Right lobe of liver (tissue), 6 donors: ENCODE results near the gene TPPP2. TPM values are rescaled to one million over a fixed set of nuclear protein-coding genes. Genes with fewer than 3 reads are reported as not detected.

ENCODE experiments used
- ATAC-seq, 4 donors: fragments of 200-7000 bp; cut with Tn5 transposase; one replicate each; pipeline ENCODE4 v1.9.1; 2020; ENCODE audit warnings: mild to moderate bottlenecking in 4 of 4, moderate library complexity in 4 of 4
- DNase-seq, 3 donors: peaks; one replicate each; pipeline ENCODE4 v3.0.0-alpha.2; 2020
- H3K27ac ChIP-seq, 3 donors: fragments of 200-600 bp; one replicate each; pipeline ENCODE4 v1.8.0; 2022
- H3K27me3 ChIP-seq, 2 donors: fragments of 200-600 bp; one replicate each; pipeline ENCODE4 v1.8.0; 2022
- H3K36me3 ChIP-seq, 4 donors: fragments of 200-600 bp; sonication (generic) in 1 of 4; one replicate each; pipeline versions ENCODE4 v1.5.1 to v1.8.0; 2017 to 2022; ENCODE audit warnings: control low read depth in 1 of 4
- H3K4me1 ChIP-seq, 4 donors: fragments of 200-600 bp; sonication (generic) in 1 of 4; one replicate each; pipeline versions ENCODE4 v1.5.1 to v1.8.0; 2017 to 2022; ENCODE audit warnings: control low read depth in 1 of 4
- H3K4me3 ChIP-seq, 3 donors: fragments of 200-600 bp; one replicate each; pipeline ENCODE4 v1.8.0; 2022
- H3K9me3 ChIP-seq, 4 donors: fragments of 200-600 bp; sonication (generic) in 1 of 4; one replicate each; pipeline versions ENCODE4 v1.5.1 to v1.8.0; 2017 to 2022; ENCODE audit warnings: control low read depth in 1 of 4
- CTCF ChIP-seq, 4 donors: fragments of 200-600 bp in 3 of 4; fragments of 450-650 bp in 1 of 4; IDR thresholded peaks; one replicate each; pipeline versions ENCODE4 v1.5.1 to v1.8.0; 2016 to 2022; ENCODE audit warnings: antibody characterized with exemption in 4 of 4, mild to moderate bottlenecking in 2 of 4
- POLR2A ChIP-seq: fragments of 450-650 bp; IDR thresholded peaks from one replicate; pipeline ENCODE4 v1.6.1; 2017; ENCODE audit warnings: antibody characterized with exemption, mild to moderate bottlenecking
- WGBS: methylation state at CpG from one replicate; pipeline ENCODE4 v1.1.6; 2018; ENCODE audit warnings: low coverage, low lambda C conversion rate; ENCODE audit not compliant: insufficient coverage; ENCODE audit errors: missing lambda C conversion rate; 5-methylcytosine and 5-hydroxymethylcytosine counted together
- intact Hi-C, 2 donors: fragments of 100-400 bp; cut with DNase I; formaldehyde crosslinking; loops; one replicate each; pipeline versions ENCODE4 v1.11.2 to v1.14.1; 2022
- total RNA-seq, 6 experiments: library from RNA; depleted of rRNA in 2 of 6; stranded (reverse); fragments of >200 nt in 2 of 6; fragmentation: NEBNext Ultra II Directional in 3 of 6; extraction: Animal tissue kit (Norgen Biotek cat#: 25700) in 3 of 6; gene quantifications; one replicate each; pipeline versions ENCODE4 v1.1.0 to v1.2.4, GENCODE V29; 2016 to 2023
- donor health status: DM: no; HTN: yes; CAD: no.
- donor health status: DM: no; HTN: no; CAD: no.
- donor health status: DM: no; HTN: no; CAD: no.
- donor health status: DM: no; HTN: yes; CAD: no.
- donor health status: DM: no; HTN: yes; CAD: no.

The TPPP2 gene
- total RNA-seq, 6 experiments from 2014 or later = 0.24 to 3.4 (median 1.6) TPM

- H3K4me1 ChIP-seq = peaks cover 2 to 84% (median 25%) of the 10 kb centered on the region in 4 donors
- WGBS = 45% methylated on average over 8 of the region's 11 CpGs
- peak within 1 kb of the TSS in 2 of 3 donors; percentile 0 to 17 for H3K4me3 ChIP-seq
- no peaks in the 10 kb centered on the region for H3K36me3 ChIP-seq
- no peaks in the 10 kb centered on the region for H3K9me3 ChIP-seq
- intact Hi-C loops = no loop called here
- TF ChIP-seq CTCF (IDR thresholded peaks at IDR 0.05) (no peak), POLR2A (no peak)
- H3K27ac ChIP-seq = peak within 1 kb of the TSS; percentile 29 to 61 (median 57)
- H3K27me3 ChIP-seq = no peaks in the 10 kb centered on the region
- peak in 2 of 4 donors; percentile 18 to 34 for ATAC-seq
- DNase-seq = peak in 1 of 3 donors; percentile 67
Observed at GRCh38 chr14:21041676-21042433, 11.8 kb downstream of the TPPP2 start, which contains the start of gene RNASE7. Gene RNASE7 (plus strand): TSS chr14:21042362. CDS start chr14:21042993, 631 bp downstream.

GRCh38 chr14:21042918-21043317 is 12.9 kb downstream of the TPPP2 start:
- Histone ChIP-seq H3K4me3 (peak overlapping the region in 2 of 3 donors; percentile 0 to 17), H3K36me3 (no peaks in the 10 kb centered on the region), H3K27ac (peak overlapping the region; percentile 29 to 61 (median 57)), H3K9me3 (no peaks in the 10 kb centered on the region), H3K4me1 (peaks cover 2 to 93% (median 31%) of the 10 kb centered on the region in 4 donors), H3K27me3 (no peaks in the 10 kb centered on the region)
- peak; percentile 41 to 52 (median 48) for ATAC-seq
- 20% methylated on average over 1 of the region's 8 CpGs for WGBS
- peak; percentile 60 to 75 (median 70) for DNase-seq
- TF ChIP-seq CTCF (IDR thresholded peaks at IDR 0.05) (no peak), POLR2A (no peak)
- intact Hi-C loops = no loop called here

GRCh38 chr14:21043387-21043973 is 13.5 kb downstream of the TPPP2 start:
- 22% methylated on average over 2 of the region's 2 CpGs for WGBS
- intact Hi-C loops = no loop called here
- H3K27ac ChIP-seq = peak overlapping the region; percentile 29 to 61 (median 57)

More at GRCh38 chr14:21043387-21043973, 13.5 kb downstream of the TPPP2 start:
- Histone ChIP-seq H3K4me3 (peak overlapping the region in 2 of 3 donors; percentile 0 to 17), H3K9me3 (no peaks in the 10 kb centered on the region), H3K4me1 (peaks cover 2 to 93% (median 31%) of the 10 kb centered on the region in 4 donors), H3K27me3 (no peaks in the 10 kb centered on the region), H3K36me3 (no peaks in the 10 kb centered on the region)
- ATAC-seq (peak; percentile 1 to 37 (median 21)), DNase-seq (no peak)
- TF ChIP-seq CTCF (IDR thresholded peaks at IDR 0.05) = no peak
- no peak for TF ChIP-seq POLR2A
